H1 (cell line): ENCODE data around the gene FRMD4B. TPM values are rescaled to one million over a fixed set of nuclear protein-coding genes. Genes with fewer than 3 reads are reported as not detected.

Source experiments
- CTCF ChIA-PET: fragments of 300-600 bp; sonication (Branson Sonifier 250); formaldehyde crosslinking; loops from one replicate; lab custom pipeline; 2021; ENCODE audit not compliant: partially characterized antibody; lab: Charles Lee
- POLR2A ChIA-PET: fragments of 300-600 bp; sonication (Branson Sonifier 250); formaldehyde crosslinking; loops from one replicate; lab custom pipeline; 2021; ENCODE audit warnings: inconsistent platforms; ENCODE audit not compliant: partially characterized antibody; lab: Charles Lee
- DNase-seq, 2 experiments: peaks; one replicate each; pipeline versions ENCODE4 v3.0.0 to v3.0.0-alpha.2; 2010 to 2022; ENCODE audit warnings: low spot score in 2 of 2, low read depth in 1 of 2, mixed read lengths in 1 of 2
- FAIRE-seq: peaks from 2 replicates; lab custom pipeline; 2011; peaks lifted over from hg19 to GRCh38; lab: Jason Lieb, UNC
- H2AFZ ChIP-seq: 2 replicates; pipeline ENCODE4 v1.8.1; 2012; ENCODE audit warnings: low read length, inconsistent platforms
- H2AK5ac ChIP-seq: 2 replicates; pipeline ENCODE4 v1.6.1; 2013; ENCODE audit warnings: low read depth, low read length
- H2BK120ac ChIP-seq: replicated peaks from 2 replicates; pipeline ENCODE3; 2013; ENCODE audit warnings: low read depth, low read length, inconsistent platforms
- H2BK12ac ChIP-seq: 2 replicates; pipeline ENCODE4 v1.6.1; 2013; ENCODE audit warnings: low read depth, low read length
- H2BK15ac ChIP-seq: 2 replicates; pipeline ENCODE4 v1.6.1; 2013; ENCODE audit warnings: low read length
- H2BK20ac ChIP-seq: 2 replicates; pipeline ENCODE4 v1.6.1; 2013; ENCODE audit warnings: low read length
- H2BK5ac ChIP-seq: 2 replicates; pipeline ENCODE4 v1.6.1; 2013; ENCODE audit warnings: low read depth, low read length
- H3K14ac ChIP-seq: 2 replicates; pipeline ENCODE4 v1.6.1; 2013; ENCODE audit warnings: inconsistent platforms; ENCODE audit not compliant: insufficient read length
- H3K18ac ChIP-seq: 2 replicates; pipeline ENCODE4 v1.6.1; 2013; ENCODE audit warnings: low read length; ENCODE audit errors: extremely low read depth
- H3K23ac ChIP-seq: 2 replicates; pipeline ENCODE4 v1.6.1; 2013; ENCODE audit warnings: inconsistent platforms; ENCODE audit not compliant: insufficient read length
- H3K23me2 ChIP-seq: 2 replicates; pipeline ENCODE4 v1.6.1; 2013; ENCODE audit warnings: low read depth, low read length
- H3K27ac ChIP-seq: 2 replicates; pipeline ENCODE4 v1.6.1; 2011; ENCODE audit warnings: low read depth, low read length, inconsistent platforms
- H3K27me3 ChIP-seq, 4 experiments: replicated peaks in 1 of 4; 1 replicate in 1 of 4; 2 replicates in 3 of 4; pipeline versions ENCODE4 v1.6.1 to v1.8.1; 2011 to 2013; ENCODE audit warnings: low read length in 3 of 4, mild to moderate bottlenecking in 3 of 4, inconsistent platforms in 2 of 4, mixed read lengths in 2 of 4, moderate library complexity in 1 of 4; ENCODE audit not compliant: control insufficient read depth in 3 of 4, insufficient read depth in 3 of 4; ENCODE audit errors: extremely low read depth in 1 of 4
- H3K36me3 ChIP-seq, 4 experiments: 2 replicates each; pipeline versions ENCODE4 v1.6.1 to v1.8.1; 2011 to 2013; ENCODE audit warnings: mild to moderate bottlenecking in 4 of 4, low read length in 3 of 4, moderate library complexity in 2 of 4, control low read depth in 1 of 4, inconsistent platforms in 1 of 4; ENCODE audit not compliant: insufficient read depth in 4 of 4, control insufficient read depth in 2 of 4
- H3K4ac ChIP-seq: replicated peaks from 2 replicates; pipeline ENCODE3; 2013; ENCODE audit warnings: low read length, low read depth, mixed read lengths, inconsistent platforms; ENCODE audit not compliant: insufficient read length
- H3K4me1 ChIP-seq, 4 experiments: replicated peaks in 1 of 4; 1 replicate in 1 of 4; 2 replicates in 3 of 4; pipeline versions ENCODE4 v1.6.1 to v1.8.1; 2011 to 2013; ENCODE audit warnings: low read length in 3 of 4, inconsistent platforms in 2 of 4, mixed read lengths in 1 of 4; ENCODE audit not compliant: insufficient read depth in 4 of 4, control insufficient read depth in 3 of 4
- H3K4me2 ChIP-seq, 2 experiments: 2 replicates each; pipeline versions ENCODE4 v1.6.1 to v1.8.1; 2011 to 2013; ENCODE audit warnings: low read depth in 2 of 2, low read length in 2 of 2, control low read depth in 1 of 2, inconsistent platforms in 1 of 2, mild to moderate bottlenecking in 1 of 2; ENCODE audit not compliant: insufficient read depth in 1 of 2
- H3K4me3 ChIP-seq, 4 experiments: fragments of 200-600, 300-600 bp in 1 of 4; sonication (generic), shearing (Covaris generic), sonication (Bioruptor Twin) in 1 of 4; 2 replicates each; pipeline versions ENCODE4 v1.5.1 to v1.8.1; 2011 to 2016; ENCODE audit warnings: low read length in 4 of 4, low read depth in 3 of 4, control low read depth in 2 of 4, inconsistent platforms in 2 of 4, mild to moderate bottlenecking in 2 of 4, mixed read lengths in 1 of 4, moderate library complexity in 1 of 4; ENCODE audit not compliant: insufficient read depth in 2 of 4; ENCODE audit errors: extremely low read depth in 1 of 4
- H3K56ac ChIP-seq: replicated peaks from 2 replicates; pipeline ENCODE3; 2013; ENCODE audit warnings: low read depth, mild to moderate bottlenecking, mixed read lengths, low read length, inconsistent platforms; ENCODE audit not compliant: insufficient read length
- H3K79me1 ChIP-seq: 2 replicates; pipeline ENCODE4 v1.6.1; 2013; ENCODE audit warnings: low read depth, low read length, control low read depth
- H3K79me2 ChIP-seq, 2 experiments: 2 replicates each; pipeline versions ENCODE4 v1.6.1 to v1.8.1; 2012 to 2013; ENCODE audit warnings: low read length in 2 of 2, mild to moderate bottlenecking in 2 of 2, inconsistent platforms in 1 of 2; ENCODE audit not compliant: insufficient read depth in 2 of 2, control insufficient read depth in 1 of 2
- H3K9ac ChIP-seq, 4 experiments: replicated peaks in 1 of 4; 1 replicate in 1 of 4; 2 replicates in 3 of 4; pipeline versions ENCODE4 v1.6.1 to v1.8.1; 2011 to 2013; ENCODE audit warnings: low read depth in 3 of 4, low read length in 3 of 4, control low read depth in 2 of 4, mild to moderate bottlenecking in 2 of 4, moderate library complexity in 2 of 4, inconsistent platforms in 1 of 4; ENCODE audit errors: extremely low read depth in 1 of 4
- H3K9me3 ChIP-seq, 2 experiments: 2 replicates each; pipeline versions ENCODE4 v1.6.1 to v1.8.1; 2012 to 2013; ENCODE audit warnings: mild to moderate bottlenecking in 2 of 2, moderate library complexity in 2 of 2, control low read depth in 1 of 2, inconsistent platforms in 1 of 2, low read depth in 1 of 2, low read length in 1 of 2, mixed read lengths in 1 of 2; ENCODE audit not compliant: insufficient read depth in 2 of 2
- H4K20me1 ChIP-seq, 2 experiments: replicated peaks in 1 of 2; 2 replicates each; pipeline versions ENCODE3 to v1.8.1; 2011 to 2013; ENCODE audit warnings: inconsistent platforms in 2 of 2, low read length in 2 of 2, mild to moderate bottlenecking in 1 of 2; ENCODE audit not compliant: insufficient read depth in 2 of 2, control insufficient read depth in 1 of 2
- H4K5ac ChIP-seq: 2 replicates; pipeline ENCODE4 v1.6.1; 2013; ENCODE audit warnings: low read length, low read depth, mixed read lengths, inconsistent platforms; ENCODE audit not compliant: insufficient read length
- H4K8ac ChIP-seq: 2 replicates; pipeline ENCODE4 v1.8.0; 2013; ENCODE audit warnings: mild to moderate bottlenecking, moderate library complexity, low read length, inconsistent platforms; ENCODE audit not compliant: insufficient read depth; ENCODE audit errors: extremely low read depth
- H4K91ac ChIP-seq: replicated peaks from 2 replicates; pipeline ENCODE3; 2013; ENCODE audit warnings: low read length, mixed read lengths, inconsistent platforms; ENCODE audit not compliant: insufficient read length
- JUN ChIP-seq: IDR thresholded peaks from 2 replicates; pipeline ENCODE4 v1.6.1; 2011; ENCODE audit warnings: low read depth, mild to moderate bottlenecking, improper control_type of control experiment, low read length
- RNF2 ChIP-seq: fragments of 200-900, 300-1000 bp; sonication (generic); IDR thresholded peaks from 2 replicates; pipeline ENCODE4 v1.7.1; 2016; ENCODE audit warnings: borderline replicate concordance, low read depth, mild to moderate bottlenecking, antibody characterized with exemption, low read length; ENCODE audit not compliant: poor library complexity, severe bottlenecking; ENCODE audit errors: missing control alignments
- TBP ChIP-seq: IDR thresholded peaks from 2 replicates; pipeline ENCODE4 v1.6.1; 2011; ENCODE audit warnings: low read depth, low read length, improper control_type of control experiment
- ZNF274 ChIP-seq: IDR thresholded peaks from 2 replicates; pipeline ENCODE4 v1.7.0; 2012; ENCODE audit warnings: low read length, borderline replicate concordance; ENCODE audit errors: extremely low read depth
- WGBS, 2 experiments: shearing (Covaris generic) in 1 of 2; methylation state at CpG; one replicate each; pipeline versions ENCODE4 v1.1.6 to v1.1.7; 2013 to 2015; ENCODE audit warnings: low lambda C conversion rate in 2 of 2, mixed read lengths in 2 of 2, inconsistent platforms in 1 of 2, low coverage in 1 of 2, missing lambda C conversion rate in 1 of 2; ENCODE audit not compliant: insufficient replicate concordance in 2 of 2, insufficient coverage in 1 of 2, insufficient read length in 1 of 2; ENCODE audit errors: extremely low coverage in 1 of 2, missing lambda C conversion rate in 1 of 2; 5-methylcytosine and 5-hydroxymethylcytosine counted together
- polyA plus RNA-seq, 7 experiments: library from polyadenylated mRNA; depleted of rRNA in 3 of 7; stranded (reverse) in 5 of 7; unstranded in 2 of 7; fragments of >200 nt in 5 of 7; fragments of 200-250 nt in 2 of 7; gene quantifications; 1 replicate in 5 of 7; 2 replicates in 1 of 7; 4 replicates in 1 of 7; pipeline versions ENCODE4 v1.2.1 to v1.2.3, GENCODE V29; 2011 to 2013; ENCODE audit warnings: missing spikeins in 2 of 7, mixed read lengths in 2 of 7
- total RNA-seq: library from RNA; stranded (reverse); fragmentation: NEBNext Ultra II Directional; extraction: Animal tissue kit (Norgen Biotek cat#: 25700); gene quantifications from 2 replicates; pipeline ENCODE4 v1.2.1, GENCODE V29; 2021
- TF ChIP-seq, protein P1 (sequence below): IDR thresholded peaks from 2 replicates; pipeline ENCODE4 v1.6.1; 2012; ENCODE audit warnings: low read length, inconsistent platforms

The FRMD4B gene
- total and polyA plus RNA-seq, 2 of the 8 experiments (the other 6 are each of a cell fraction or from before 2014, with no cell fraction given) = 2.7 to 7.2 TPM

- Histone ChIP-seq H3K27me3 (no peaks in the 10 kb centered on the region), H3K23ac (no peak overlapping the region), H3K79me2 (no peaks in the 10 kb centered on the region), H3K4me3 (no peak overlapping the region), H3K4me1 (no peaks in the 10 kb centered on the region), H4K91ac (no peak overlapping the region), H3K79me1 (no peaks in the 10 kb centered on the region), H4K8ac (no peak overlapping the region), H4K20me1 (no peaks in the 10 kb centered on the region), H3K14ac (no peak overlapping the region), H2BK120ac (no peak overlapping the region), H3K4me2 (no peak overlapping the region), H2BK5ac (no peak overlapping the region), H3K18ac (no peak overlapping the region), H2BK15ac (no peak overlapping the region), H3K4ac (no peak overlapping the region), H2BK12ac (no peak overlapping the region), H3K9ac (no peak overlapping the region), H3K56ac (no peak overlapping the region), H3K9me3 (no peaks in the 10 kb centered on the region), H4K5ac (no peak overlapping the region), H2AK5ac (no peak overlapping the region), H3K36me3 (no peaks in the 10 kb centered on the region), H2BK20ac (no peak overlapping the region), H2AFZ (no peak overlapping the region), H3K23me2 (no peaks in the 10 kb centered on the region), H3K27ac (no peak overlapping the region)
- POLR2A ChIA-PET = no interaction called here
- CTCF ChIA-PET = interaction anchor here (0.9 to 3.1 kb wide), 6 partner anchors 79 to 342 kb away, joined by 4 to 11 read pairs (median 5); no protein-coding TSS in a partner anchor
- DNase-seq = no peak
- no peak for FAIRE-seq
- 89% methylated on average over 1 of the region's 1 CpG; no CpG with 5 or more reads in 1 of the 2 experiments for WGBS, 2 experiments
- TF ChIP-seq TBP = no peak
- TF ChIP-seq, protein P1, sequence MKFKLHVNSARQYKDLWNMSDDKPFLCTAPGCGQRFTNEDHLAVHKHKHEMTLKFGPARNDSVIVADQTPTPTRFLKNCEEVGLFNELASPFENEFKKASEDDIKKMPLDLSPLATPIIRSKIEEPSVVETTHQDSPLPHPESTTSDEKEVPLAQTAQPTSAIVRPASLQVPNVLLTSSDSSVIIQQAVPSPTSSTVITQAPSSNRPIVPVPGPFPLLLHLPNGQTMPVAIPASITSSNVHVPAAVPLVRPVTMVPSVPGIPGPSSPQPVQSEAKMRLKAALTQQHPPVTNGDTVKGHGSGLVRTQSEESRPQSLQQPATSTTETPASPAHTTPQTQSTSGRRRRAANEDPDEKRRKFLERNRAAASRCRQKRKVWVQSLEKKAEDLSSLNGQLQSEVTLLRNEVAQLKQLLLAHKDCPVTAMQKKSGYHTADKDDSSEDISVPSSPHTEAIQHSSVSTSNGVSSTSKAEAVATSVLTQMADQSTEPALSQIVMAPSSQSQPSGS = no peak
- no peak for TF ChIP-seq ZNF274
- TF ChIP-seq JUN = no peak
- TF ChIP-seq RNF2 = no peak
Observed at GRCh38 chr3:69329892-69330291, 56.0 kb downstream of the FRMD4B start.
